GM18505 (cell line): ENCODE data around the gene CAB39L.

ENCODE experiments used
- ATAC-seq: cut with Tn5 transposase; IDR thresholded peaks from one replicate; pipeline ENCODE4 v1.9.1; 2021; ENCODE audit not compliant: unreplicated experiment
- POLR2A ChIP-seq: IDR thresholded peaks from 4 replicates; pipeline ENCODE4 v1.6.1; 2011; ENCODE audit warnings: borderline replicate concordance; ENCODE audit not compliant: insufficient read depth, insufficient read length; ENCODE audit errors: extremely low read depth

Gene CAB39L

DNA sequence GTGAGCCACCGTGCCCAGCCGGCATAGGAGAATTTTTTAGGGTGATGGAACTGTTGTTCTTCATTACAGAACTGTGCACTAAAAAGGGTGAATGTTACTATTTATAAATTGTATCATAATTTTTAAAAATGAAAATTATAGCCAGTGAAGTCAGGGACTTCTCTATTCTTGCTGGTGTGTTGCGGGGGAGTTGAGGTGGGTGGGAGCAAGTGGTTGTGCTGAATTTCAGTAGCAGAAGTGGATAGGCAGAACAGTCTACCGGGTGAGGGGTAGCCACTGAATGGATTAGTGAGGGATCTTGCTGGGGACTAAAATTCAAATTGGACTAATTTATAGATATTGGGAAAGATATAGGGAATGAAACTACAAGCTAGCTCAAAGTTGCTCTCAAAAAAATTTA is 74.0 kb downstream of the CAB39L start:
- ATAC-seq: no peak
- TF ChIP-seq POLR2A: no peak

DNA sequence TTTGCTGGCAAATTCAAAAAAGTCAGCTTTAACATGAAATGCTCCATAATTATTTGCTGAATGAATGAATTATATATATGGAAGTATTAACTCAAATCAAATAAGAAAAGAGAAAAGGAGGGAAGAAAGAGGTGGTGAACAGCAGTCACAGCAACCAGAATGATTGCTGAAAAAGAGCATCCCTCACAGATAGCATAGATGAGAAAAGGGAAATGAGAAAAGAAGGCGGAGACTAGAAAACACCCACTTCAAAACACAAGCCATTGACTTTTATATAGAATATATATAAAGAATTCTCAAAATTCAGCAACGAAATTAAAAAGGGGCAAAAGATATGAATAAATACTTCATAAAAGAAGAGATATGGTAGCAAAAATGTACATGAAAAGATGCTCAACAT is 75.2 kb downstream of the CAB39L start:
- no peak for TF ChIP-seq POLR2A
- ATAC-seq: no peak

DNA sequence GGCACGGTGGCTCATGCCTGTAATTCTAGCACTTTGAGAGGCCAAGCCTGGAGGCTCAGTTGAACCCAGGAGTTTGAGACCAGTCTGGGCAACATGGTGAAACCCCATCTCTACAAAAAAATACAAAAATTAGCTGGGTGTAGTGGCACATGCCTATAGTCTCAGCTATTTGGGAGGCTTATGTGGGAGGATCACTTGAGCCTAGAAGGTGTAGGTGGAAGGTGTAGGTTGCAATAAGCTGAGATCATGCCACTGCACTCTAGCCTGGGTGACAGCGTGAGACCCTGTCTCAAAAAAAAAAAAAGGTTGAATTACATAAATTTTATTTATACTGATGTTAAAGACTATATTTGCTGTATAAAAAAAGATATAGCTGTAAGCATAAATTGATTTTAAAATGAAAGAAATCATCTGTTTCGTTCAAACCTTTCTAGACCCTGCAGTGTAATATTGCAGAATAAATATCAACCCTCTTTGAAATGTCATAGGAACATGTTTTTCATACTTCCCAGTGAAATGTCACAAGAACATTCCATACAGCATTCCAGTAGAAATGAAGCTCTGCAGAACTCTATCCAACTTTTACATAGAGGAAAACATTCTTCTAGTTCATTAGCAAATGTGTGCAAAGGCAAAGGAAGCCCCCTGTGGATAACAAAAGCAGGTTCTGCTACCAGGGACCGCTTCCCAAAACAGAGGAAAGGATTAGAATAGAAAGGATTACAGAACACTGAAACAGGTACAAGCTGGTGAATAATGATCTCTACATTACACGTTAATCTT is 76.0 kb downstream of the CAB39L start:
- no peak for TF ChIP-seq POLR2A
- no peak for ATAC-seq

DNA sequence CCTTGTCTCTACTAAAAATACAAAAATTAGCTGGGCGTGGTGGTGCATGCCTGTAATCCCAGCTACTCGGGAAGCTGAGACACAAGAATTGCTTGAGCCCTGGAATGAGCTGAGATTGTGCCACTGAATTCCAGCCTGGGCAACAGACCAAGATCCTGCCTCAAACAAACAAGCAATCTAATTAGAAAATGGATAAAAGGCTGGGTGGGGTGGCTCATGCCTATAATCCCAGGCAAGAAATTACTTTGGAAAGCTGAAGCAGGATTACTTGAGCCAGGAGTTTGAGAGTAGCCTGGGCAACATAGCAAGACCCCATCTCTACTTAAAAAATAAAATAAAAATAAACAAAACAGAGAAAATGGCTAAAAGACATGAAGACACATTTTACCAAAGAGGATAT is 77.0 kb downstream of the CAB39L start:
- no peak for TF ChIP-seq POLR2A
- ATAC-seq: no peak

DNA sequence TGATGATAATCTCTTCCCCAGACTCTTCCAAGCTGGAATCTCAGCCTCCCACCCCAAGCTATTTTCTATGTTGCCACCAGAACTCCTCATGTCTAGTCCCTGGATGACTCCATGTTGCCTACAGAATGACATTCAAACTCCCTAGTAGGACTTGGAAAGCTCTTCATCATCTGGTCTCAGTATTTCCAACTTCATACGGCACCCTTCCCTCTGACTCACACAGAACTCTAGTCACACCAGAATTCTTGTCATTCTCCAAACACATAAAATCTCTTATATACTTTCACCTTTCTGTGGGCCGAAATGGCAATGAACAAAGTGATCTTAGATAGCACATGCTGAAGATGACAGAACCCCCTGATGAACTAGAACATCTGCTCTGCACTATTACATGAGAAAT is 86.2 kb downstream of the CAB39L start:
- no peak for TF ChIP-seq POLR2A
- ATAC-seq: no peak

DNA sequence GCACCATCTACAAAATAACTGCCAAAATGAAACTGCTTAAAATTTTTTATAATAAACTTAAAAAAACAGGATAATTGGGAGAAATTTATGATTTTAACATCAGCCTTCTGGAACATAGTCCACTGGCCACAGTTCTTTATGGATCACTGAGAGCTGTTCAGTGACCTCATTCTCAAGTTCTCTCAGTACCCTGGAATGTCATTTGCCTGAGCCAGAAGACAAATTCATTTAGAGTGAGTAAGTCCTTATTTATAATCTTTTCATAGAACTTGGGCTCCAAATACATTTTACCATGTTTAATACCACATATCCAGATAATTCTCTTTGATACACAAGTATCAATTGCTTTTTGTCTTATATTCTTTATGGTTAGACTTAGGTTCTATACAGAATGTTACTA is 87.6 kb downstream of the CAB39L start:
- no peak for ATAC-seq
- no peak for TF ChIP-seq POLR2A

DNA sequence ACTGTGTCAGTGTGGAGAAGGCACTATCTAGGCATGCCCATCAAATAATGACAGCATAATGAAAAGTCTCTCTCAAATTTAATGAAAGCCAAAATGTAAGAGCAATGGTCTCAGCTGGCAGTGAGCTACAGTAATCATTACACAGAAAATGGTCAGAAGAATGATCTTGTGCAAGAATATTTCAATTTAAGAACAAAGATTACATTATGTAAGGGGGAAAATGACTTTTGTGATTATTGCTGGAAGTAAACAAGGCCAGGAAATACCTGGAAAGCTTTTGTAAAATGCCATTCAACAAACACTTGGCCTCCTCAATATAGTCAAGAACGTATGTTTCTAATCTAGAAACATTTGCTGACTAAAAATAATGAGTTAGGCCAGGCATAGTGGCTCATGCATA is 89.1 kb downstream of the CAB39L start:
- no peak for TF ChIP-seq POLR2A
- no peak for ATAC-seq

DNA sequence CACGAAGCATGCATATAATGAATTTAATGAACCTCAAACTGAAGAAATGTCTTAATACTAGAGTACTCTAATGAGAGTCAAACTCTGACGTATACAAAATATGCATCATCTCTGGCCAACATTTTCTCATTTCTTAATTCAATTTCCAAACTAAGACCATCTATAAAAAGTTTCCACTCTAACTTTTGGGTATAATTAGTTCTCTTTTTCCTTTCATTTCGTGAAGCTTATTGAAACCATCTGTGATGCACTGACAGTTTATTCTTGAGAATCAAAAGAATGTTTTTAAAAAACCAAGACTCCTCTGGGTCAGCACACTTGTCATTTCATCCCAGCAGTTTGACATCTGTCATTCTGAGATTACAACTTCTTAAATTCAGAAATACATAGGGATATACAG is 90.0 kb downstream of the CAB39L start:
- ATAC-seq: no peak
- TF ChIP-seq POLR2A: no peak

DNA sequence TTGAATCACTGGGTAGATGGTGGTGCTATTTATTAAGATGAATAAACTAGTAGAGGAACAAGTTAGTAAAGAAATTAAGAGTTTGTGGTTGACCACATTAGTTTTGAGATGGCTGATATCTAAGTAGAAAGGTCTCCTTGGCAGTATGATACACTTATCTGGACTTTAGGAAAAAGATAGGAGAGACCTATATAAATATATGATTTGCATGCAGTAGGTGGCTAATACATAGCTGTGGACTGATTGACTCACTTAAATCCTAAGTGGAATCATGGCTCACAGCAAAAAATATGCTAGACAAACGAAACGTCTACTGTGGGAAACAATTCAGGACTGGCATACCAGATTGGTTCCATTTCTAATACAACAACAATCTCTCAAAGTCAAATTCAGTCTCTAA is 92.0 kb downstream of the CAB39L start:
- no peak for TF ChIP-seq POLR2A
- ATAC-seq: no peak

DNA sequence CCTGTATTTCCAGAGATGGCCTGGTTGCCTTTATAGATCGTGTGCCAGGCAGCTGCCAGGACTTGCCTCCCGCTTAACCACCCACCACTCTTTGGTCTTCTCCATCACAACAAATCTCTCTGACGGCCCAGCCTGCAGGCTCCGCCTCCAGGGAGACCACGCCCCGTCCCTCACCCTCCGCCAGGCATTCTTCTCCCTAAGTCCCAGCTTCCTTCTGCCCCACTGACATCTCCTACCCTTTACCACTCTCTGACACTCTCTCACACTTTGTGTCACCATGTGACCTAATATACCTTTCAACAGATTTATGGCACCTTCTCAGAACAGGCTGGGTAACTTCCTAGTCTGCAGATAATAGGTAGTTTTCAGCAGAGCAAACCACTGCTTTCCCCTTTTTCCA is 95.1 kb downstream of the CAB39L start:
- ATAC-seq: no peak
- no peak for TF ChIP-seq POLR2A

DNA sequence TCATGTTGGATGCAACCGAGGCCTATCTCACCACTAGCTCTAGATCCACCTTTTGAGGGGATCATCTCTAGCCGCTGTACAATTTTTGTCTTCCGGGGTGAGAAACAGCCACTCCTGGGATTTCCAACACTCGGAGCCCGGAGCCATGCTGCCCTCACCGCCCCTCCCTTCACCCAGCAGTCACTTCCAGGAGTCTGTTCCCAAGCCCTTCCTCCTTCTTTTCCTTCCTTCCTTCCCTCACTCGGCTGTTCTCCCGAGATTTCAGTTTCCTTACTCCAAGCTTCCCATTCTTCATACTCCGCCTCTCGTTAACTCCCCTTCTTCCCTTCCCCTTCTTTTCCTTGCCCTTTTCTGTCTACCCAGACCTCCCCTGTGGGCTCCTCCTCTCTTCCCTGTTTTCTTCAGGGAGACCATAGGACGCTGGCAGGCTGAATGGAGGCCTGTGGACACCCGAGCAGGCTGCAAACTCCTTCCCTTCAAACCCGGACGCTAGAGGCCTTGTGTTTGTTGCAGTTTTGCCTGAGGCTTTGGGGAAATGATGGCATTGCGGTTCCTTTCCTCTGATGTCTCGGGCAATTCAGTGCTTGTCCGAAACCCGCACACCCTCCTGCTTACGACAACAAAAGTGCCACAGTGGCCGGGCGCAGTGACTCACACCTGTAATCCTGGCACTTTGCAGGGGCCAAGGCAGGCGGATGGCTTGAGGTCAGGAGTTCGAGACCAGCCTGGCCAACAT is 96.0 kb downstream of the CAB39L start:
- TF ChIP-seq POLR2A: no peak
- no peak for ATAC-seq

DNA sequence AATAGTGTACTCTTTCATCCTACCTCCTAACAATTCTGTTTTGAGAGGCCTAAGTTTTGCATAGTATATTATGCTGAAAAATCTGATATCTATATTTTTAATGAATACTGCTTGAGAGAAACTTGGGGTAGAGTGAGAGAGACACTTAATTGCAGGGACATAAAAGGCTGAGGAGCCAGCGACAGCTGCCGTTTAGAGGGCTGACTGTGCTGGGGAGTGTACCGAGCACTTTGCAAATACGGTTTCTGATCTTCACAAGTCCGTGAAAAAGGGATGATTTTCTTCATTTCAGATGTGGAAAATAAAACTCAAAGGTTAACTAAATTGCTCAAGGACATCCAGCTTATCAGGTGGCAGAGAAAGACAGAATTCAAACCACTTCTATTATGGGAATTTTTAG is 97.4 kb downstream of the CAB39L start:
- ATAC-seq: no peak
- no peak for TF ChIP-seq POLR2A

DNA sequence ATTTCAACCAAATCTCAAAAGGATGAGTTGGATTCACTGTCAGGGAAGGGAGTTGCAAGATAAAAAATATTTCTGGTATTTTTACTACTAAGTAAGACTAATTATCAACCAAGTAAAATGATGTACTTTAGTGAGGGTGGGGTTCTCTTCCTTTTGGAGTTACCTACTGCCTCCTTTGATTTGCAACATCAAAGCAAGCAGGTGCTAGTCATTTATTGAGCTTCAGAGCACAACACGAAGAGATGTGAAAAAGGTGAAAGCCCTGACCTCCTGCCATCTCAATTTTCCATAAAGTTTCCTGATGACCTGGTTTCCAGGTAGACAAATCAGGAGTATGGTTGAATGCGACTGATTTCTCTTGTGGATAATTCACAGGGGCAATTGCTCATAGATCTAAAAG is 100.1 kb downstream of the CAB39L start:
- no peak for TF ChIP-seq POLR2A
- no peak for ATAC-seq

DNA sequence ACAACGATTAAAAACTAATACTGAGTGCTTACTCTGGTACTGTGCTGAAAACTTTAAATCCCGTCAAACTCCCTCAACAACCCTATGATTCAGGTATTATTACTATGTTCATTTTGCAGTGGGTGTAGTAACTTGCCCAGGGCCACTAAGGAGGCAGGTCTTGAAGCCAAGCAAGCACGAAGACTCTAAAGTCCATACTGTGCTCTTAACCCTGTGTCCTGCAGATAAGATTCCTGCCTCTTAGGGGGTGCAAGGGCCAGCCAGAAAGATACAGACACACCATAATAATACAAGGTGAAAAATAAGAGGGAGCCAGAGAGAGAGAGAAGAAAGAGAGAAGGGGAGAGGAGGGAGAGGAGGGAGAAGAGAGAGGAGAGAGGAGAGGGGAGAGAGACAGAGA is 100.6 kb downstream of the CAB39L start:
- TF ChIP-seq POLR2A: no peak
- no peak for ATAC-seq
